ENCODE measurements around the gene KIF2A. TPM values are rescaled to one million over a fixed set of nuclear protein-coding genes. Genes with fewer than 3 reads are reported as not detected.

The KIF2A gene
- total RNA-seq, 2 donors from 2014 or later, result 19.5 to 28.9 TPM

- no peaks in the 10 kb centered on the region for H3K4me1 ChIP-seq (ENCODE audit: control insufficient read depth in 1 of 2, low read depth in 2 of 2)
- no peak for ATAC-seq (ENCODE audit: insufficient number of reproducible peaks, low FRiP score, low read depth)
- H3K27me3 ChIP-seq (replicated peaks; ENCODE audit: insufficient read depth), result no peaks in the 10 kb centered on the region
- no peaks in the 10 kb centered on the region for H3K9me3 ChIP-seq
- no peaks in the 10 kb centered on the region for H3K36me3 ChIP-seq
- no peak overlapping the region for H3K27ac ChIP-seq
- no peak overlapping the region for H3K4me3 ChIP-seq
- no peak for TF ChIP-seq CTCF (IDR thresholded peaks at IDR 0.05)
- no peak for DNase-seq (ENCODE audit: low spot score)
Observed at GRCh38 chr5:62341783-62342475, 35.9 kb downstream of the KIF2A start.

- no peak for DNase-seq (ENCODE audit: low spot score)
- Histone ChIP-seq H3K27me3 (replicated peaks; ENCODE audit: insufficient read depth) (no peaks in the 10 kb centered on the region), H3K36me3 (no peaks in the 10 kb centered on the region), H3K4me3 (no peak overlapping the region), H3K4me1 (ENCODE audit: control insufficient read depth in 1 of 2, low read depth in 2 of 2) (no peaks in the 10 kb centered on the region), H3K27ac (no peak overlapping the region), H3K9me3 (no peaks in the 10 kb centered on the region)
- no peak for TF ChIP-seq CTCF (IDR thresholded peaks at IDR 0.05)
- no peak for ATAC-seq (ENCODE audit: insufficient number of reproducible peaks, low FRiP score, low read depth)
Observed at GRCh38 chr5:62342476-62342837, 36.5 kb downstream of the KIF2A start.

GRCh38 chr5:62343428-62343827 is 37.4 kb downstream of the KIF2A start:
- Histone ChIP-seq H3K4me1 (ENCODE audit: control insufficient read depth in 1 of 2, low read depth in 2 of 2) (no peaks in the 10 kb centered on the region), H3K4me3 (no peak overlapping the region), H3K27ac (no peak overlapping the region), H3K36me3 (peaks cover 7% of the 10 kb centered on the region), H3K27me3 (replicated peaks; ENCODE audit: insufficient read depth) (no peaks in the 10 kb centered on the region), H3K9me3 (no peaks in the 10 kb centered on the region)
- TF ChIP-seq CTCF (IDR thresholded peaks at IDR 0.05), result no peak
- DNase-seq (ENCODE audit: low spot score), result no peak
- no peak for ATAC-seq (ENCODE audit: insufficient number of reproducible peaks, low FRiP score, low read depth)

DNA sequence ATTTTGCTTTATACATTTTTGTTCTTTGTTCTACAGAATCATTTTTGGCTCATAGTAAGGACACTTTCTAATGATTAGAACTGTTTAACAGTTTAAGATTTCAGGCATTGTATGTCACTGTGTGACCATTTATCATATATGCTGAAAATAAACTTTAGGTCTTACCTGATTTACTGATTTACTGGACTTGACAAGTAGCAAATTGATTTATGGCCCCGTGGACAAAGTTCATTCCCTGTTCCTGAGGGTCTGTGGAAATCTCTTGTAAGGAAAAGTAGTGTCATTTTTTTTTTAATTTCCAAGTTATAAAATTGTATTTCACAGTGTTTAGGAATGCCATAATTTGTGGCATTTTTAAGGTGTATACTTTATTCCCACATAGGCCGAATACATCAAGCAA is 40.7 kb downstream of the KIF2A start:
- no peaks in the 10 kb centered on the region for H3K4me1 ChIP-seq (ENCODE audit: control insufficient read depth in 1 of 2, low read depth in 2 of 2)
- no peak overlapping the region for H3K27ac ChIP-seq
- no peak overlapping the region for H3K4me3 ChIP-seq
- DNase-seq (ENCODE audit: low spot score), result no peak
- no peak for TF ChIP-seq CTCF (IDR thresholded peaks at IDR 0.05)
- ATAC-seq (ENCODE audit: insufficient number of reproducible peaks, low FRiP score, low read depth), result no peak
- H3K27me3 ChIP-seq (replicated peaks; ENCODE audit: insufficient read depth), result no peaks in the 10 kb centered on the region
- H3K36me3 ChIP-seq, result peaks cover 19% of the 10 kb centered on the region
- H3K9me3 ChIP-seq, result no peaks in the 10 kb centered on the region

- ATAC-seq (ENCODE audit: insufficient number of reproducible peaks, low FRiP score, low read depth) (no peak), DNase-seq (ENCODE audit: low spot score) (no peak)
- TF ChIP-seq CTCF (IDR thresholded peaks at IDR 0.05), result no peak
- Histone ChIP-seq H3K9me3 (no peaks in the 10 kb centered on the region), H3K4me3 (no peak overlapping the region), H3K36me3 (peaks cover 21% of the 10 kb centered on the region), H3K4me1 (ENCODE audit: control insufficient read depth in 1 of 2, low read depth in 2 of 2) (no peaks in the 10 kb centered on the region), H3K27me3 (replicated peaks; ENCODE audit: insufficient read depth) (no peaks in the 10 kb centered on the region), H3K27ac (no peak overlapping the region)
Observed at GRCh38 chr5:62347928-62348327, 41.9 kb downstream of the KIF2A start.
